ENCODE results near the gene FGFR2.

FGFR2 gene

GRCh38 chr10:121567569-121567968, 30.7 kb downstream of the FGFR2 start:
- H3K36me3 ChIP-seq (ENCODE audit: insufficient read depth) = no peaks in the 10 kb centered on the region
- H4K20me1 ChIP-seq (ENCODE audit: insufficient read depth) = no peaks in the 10 kb centered on the region

GRCh38 chr10:121566755-121567154, 31.5 kb downstream of the FGFR2 start:
- peaks cover 85% of the 10 kb centered on the region for H3K79me2 ChIP-seq (ENCODE audit: insufficient read depth, low read depth)
- H4K20me1 ChIP-seq (ENCODE audit: insufficient read depth) = no peaks in the 10 kb centered on the region
- H3K9ac ChIP-seq = no peak overlapping the region
- no peaks in the 10 kb centered on the region for H3K36me3 ChIP-seq (ENCODE audit: insufficient read depth)
- H3K4me2 ChIP-seq = no peak overlapping the region
- no peak for TF ChIP-seq CTCF (conservative IDR thresholded peaks at IDR 0.05; ENCODE audit: low read depth, low read length)
- no peak overlapping the region for H3K27ac ChIP-seq
- no peak overlapping the region for H2AFZ ChIP-seq (ENCODE audit: low read depth)
- H3K27me3 ChIP-seq (ENCODE audit: insufficient read depth, low read depth) = no peaks in the 10 kb centered on the region
- no peak overlapping the region for H3K4me3 ChIP-seq (IDR thresholded peaks at IDR 0.05; ENCODE audit: insufficient read depth, low read depth, low read length)
- peaks cover 20% of the 10 kb centered on the region for H3K4me1 ChIP-seq (ENCODE audit: low read depth, poor library complexity, severe bottlenecking)

More at GRCh38 chr10:121567569-121567968, 30.7 kb downstream of the FGFR2 start:
- no peak overlapping the region for H3K9ac ChIP-seq
- peaks cover 85% of the 10 kb centered on the region; the same call in 1 of the 2 replicates for H3K79me2 ChIP-seq (ENCODE audit: insufficient read depth, low read depth)
- H3K4me2 ChIP-seq = no peak overlapping the region
- no peak for TF ChIP-seq CTCF (conservative IDR thresholded peaks at IDR 0.05; ENCODE audit: low read depth, low read length)
- H3K4me1 ChIP-seq (ENCODE audit: low read depth, poor library complexity, severe bottlenecking) = peaks cover 12% of the 10 kb centered on the region
- no peaks in the 10 kb centered on the region for H3K27me3 ChIP-seq (ENCODE audit: insufficient read depth, low read depth)
- H3K4me3 ChIP-seq (IDR thresholded peaks at IDR 0.05; ENCODE audit: insufficient read depth, low read depth, low read length) = no peak overlapping the region
- no peak overlapping the region for H2AFZ ChIP-seq (ENCODE audit: low read depth)
- no peak overlapping the region for H3K27ac ChIP-seq

GRCh38 chr10:121559326-121560026, 38.8 kb downstream of the FGFR2 start:
- H3K9ac ChIP-seq = peak overlapping the region; percentile 31; the same call in 1 of the 2 replicates
- no peaks in the 10 kb centered on the region for H4K20me1 ChIP-seq (ENCODE audit: insufficient read depth)
- no peaks in the 10 kb centered on the region for H3K36me3 ChIP-seq (ENCODE audit: insufficient read depth)
- H3K4me3 ChIP-seq (IDR thresholded peaks at IDR 0.05; ENCODE audit: insufficient read depth, low read depth, low read length) = no peak overlapping the region
- no peak overlapping the region for H2AFZ ChIP-seq (ENCODE audit: low read depth)
- peak overlapping the region; percentile 85 for H3K27ac ChIP-seq
- no peak for TF ChIP-seq CTCF (conservative IDR thresholded peaks at IDR 0.05; ENCODE audit: low read depth, low read length)
- peaks cover 60% of the 10 kb centered on the region for H3K79me2 ChIP-seq (ENCODE audit: insufficient read depth, low read depth)
- peaks cover 90% of the 10 kb centered on the region for H3K4me1 ChIP-seq (ENCODE audit: low read depth, poor library complexity, severe bottlenecking)
- H3K4me2 ChIP-seq = peak overlapping the region; percentile 92
- no peaks in the 10 kb centered on the region for H3K27me3 ChIP-seq (ENCODE audit: insufficient read depth, low read depth)

GRCh38 chr10:121558238-121558637, 40.0 kb downstream of the FGFR2 start:
- H3K27ac ChIP-seq = peak overlapping the region; percentile 85
- TF ChIP-seq CTCF (conservative IDR thresholded peaks at IDR 0.05; ENCODE audit: low read depth, low read length) = no peak
- no peak overlapping the region for H3K9ac ChIP-seq
- peaks cover 90% of the 10 kb centered on the region for H3K4me1 ChIP-seq (ENCODE audit: low read depth, poor library complexity, severe bottlenecking)
- no peak overlapping the region for H2AFZ ChIP-seq (ENCODE audit: low read depth)
- H3K4me3 ChIP-seq (IDR thresholded peaks at IDR 0.05; ENCODE audit: insufficient read depth, low read depth, low read length) = no peak overlapping the region
- H3K4me2 ChIP-seq = peak overlapping the region; percentile 92
- H4K20me1 ChIP-seq (ENCODE audit: insufficient read depth) = no peaks in the 10 kb centered on the region
- peaks cover 64% of the 10 kb centered on the region for H3K79me2 ChIP-seq (ENCODE audit: insufficient read depth, low read depth)
- no peaks in the 10 kb centered on the region for H3K27me3 ChIP-seq (ENCODE audit: insufficient read depth, low read depth)
- H3K36me3 ChIP-seq (ENCODE audit: insufficient read depth) = no peaks in the 10 kb centered on the region
